GM18511 (cell line): Measurements from ENCODE around the gene CD2AP.
"Not testable (repeated sequence)": the region's sequence is repeated elsewhere in the genome, so short reads cannot be mapped to it uniquely, and the experiment has no call there.

Experiments
- ATAC-seq: cut with Tn5 transposase; IDR thresholded peaks from one replicate; pipeline ENCODE4 v1.9.1; 2021; ENCODE audit warnings: mild to moderate bottlenecking, moderate library complexity; ENCODE audit not compliant: unreplicated experiment

The CD2AP gene

DNA sequence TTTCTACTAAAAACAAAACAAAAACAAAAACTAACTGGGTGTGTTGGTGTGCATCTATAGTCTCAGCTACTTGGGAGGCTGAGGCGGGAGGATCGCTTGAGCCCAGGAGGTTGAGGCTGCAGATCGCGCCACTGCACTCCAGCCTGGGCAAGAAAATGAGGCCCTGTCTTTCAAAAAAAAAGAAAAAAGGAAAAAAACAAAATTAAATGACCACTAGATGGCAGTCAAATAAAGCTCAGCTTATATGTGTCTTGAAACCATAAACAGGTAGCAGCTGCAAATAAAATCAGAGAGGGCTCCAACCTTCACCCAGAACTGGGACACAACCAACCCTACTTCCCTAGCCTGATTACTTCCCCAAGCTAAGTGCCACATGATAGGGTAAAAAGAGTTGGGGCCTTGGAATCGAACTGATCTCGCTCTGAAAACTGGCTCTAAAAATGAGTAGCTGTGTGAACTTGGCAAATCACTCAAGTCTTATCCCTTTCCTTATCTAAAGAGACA lies 153.7 kb downstream of the CD2AP start:
- peak; percentile 73 for ATAC-seq

DNA sequence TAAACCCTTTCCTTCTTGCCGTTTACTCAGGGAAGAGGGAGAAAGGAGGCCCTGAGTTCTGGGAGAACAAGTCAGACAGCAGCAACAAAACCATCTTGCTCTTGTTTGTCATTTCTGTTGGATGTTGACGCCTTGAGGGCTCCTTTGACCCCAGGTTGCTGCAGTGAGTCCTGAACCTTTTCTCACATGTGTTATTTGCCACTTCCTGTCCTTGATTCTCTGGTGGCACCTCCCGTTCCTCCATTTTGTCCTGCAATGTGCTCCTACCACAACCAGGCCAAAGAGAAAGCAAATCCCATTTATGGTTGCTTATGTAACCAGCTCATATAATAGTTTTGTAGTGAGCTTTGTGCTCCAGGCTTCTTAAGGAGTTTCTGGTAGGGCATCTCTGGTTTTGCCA lies 154.2 kb downstream of the CD2AP start:
- ATAC-seq: no peak

DNA sequence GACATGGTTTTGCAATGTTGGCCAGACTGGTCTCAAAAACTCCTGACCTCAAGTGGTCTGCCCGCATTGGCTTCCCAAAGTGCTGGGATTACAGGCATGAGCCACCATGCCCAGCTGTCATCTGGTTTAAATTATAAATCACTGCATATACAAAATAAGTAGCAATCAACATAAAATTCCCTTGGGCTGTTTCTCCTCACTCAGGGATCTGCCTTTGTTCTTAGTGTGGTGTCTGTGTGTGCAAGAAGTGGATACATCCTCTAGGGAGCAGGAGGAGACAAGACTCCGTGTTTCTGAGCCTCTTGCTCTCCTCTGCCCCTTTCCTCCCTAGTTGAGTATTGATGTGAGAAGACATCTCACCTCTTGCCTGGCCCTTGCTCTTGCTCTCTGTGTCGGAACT lies 155.6 kb downstream of the CD2AP start:
- ATAC-seq: no peak

DNA sequence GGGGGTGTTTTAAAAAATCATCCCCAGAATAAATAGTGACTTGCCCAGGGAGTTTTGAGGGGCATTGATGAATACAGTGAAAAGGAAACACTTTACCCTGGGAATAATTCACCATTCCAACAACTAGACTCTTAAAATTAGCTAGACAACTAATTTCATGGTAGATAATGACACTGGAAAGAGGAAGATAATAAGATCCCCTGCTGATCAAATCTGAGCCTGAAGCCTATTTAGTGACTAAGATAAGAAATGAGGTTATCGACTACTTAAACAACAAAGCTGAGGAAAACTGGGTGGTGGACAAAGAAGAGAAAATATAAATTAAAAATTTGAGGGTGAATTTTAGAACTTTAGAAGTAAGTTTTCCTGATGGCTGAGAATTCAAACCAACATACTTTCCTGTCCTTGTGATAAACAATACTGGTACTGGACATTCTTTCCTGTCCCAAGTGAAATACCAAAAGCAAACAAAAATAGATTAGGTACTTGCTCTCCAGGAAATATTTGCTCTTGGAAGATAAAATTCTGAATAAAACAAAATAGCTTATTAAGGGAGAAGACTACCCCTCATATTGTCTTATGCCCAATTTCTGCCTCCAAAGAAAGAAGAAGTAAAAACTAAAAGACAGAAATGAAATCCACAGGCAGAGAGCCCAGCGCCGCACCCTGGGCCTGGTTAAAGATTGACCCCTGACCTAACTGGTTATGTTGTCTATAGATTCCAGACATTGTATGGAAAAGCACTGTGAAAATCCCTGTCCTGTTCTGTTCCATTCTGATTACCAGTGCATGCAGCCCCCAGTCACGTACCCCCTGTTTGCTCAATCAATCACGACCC lies 156.8 kb downstream of the CD2AP start:
- no peak for ATAC-seq

DNA sequence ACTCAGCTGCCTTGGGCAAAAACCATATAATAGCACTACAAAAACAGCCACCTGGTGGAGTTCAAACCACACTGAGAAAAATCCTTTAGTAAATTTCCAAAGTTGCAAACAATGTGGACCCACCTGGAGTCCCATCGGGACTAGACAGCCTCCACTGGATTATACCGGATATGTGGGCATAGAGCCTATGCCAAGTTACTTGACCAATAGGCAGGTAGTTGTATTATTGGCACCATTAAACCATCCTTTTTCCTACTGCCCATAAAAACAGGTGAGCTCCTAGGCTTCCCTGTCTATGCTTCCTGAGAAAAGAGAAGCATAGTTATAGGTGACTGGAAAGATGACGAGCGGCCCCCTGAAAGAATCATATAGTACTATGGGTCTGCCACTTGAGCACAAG lies 169.1 kb downstream of the CD2AP start:
- no peak for ATAC-seq

DNA sequence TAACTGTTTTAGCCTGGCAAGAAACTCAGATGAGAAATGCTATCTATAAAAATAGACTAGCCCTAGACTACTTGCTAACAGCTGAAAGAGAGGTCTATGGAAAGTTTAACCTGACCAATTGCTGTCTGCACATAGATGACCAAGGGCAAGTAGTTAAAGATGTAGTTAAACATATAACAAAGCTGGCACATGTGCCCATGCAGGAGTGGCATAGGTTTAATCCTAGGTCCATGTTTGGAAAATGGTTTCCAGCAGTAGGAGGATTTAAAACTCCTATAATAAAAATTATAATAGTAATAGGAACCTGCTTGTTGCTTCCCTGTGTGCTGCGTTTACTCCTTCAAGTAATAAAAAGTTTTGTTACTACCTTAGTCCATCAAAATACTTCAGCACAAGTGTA lies 169.6 kb downstream of the CD2AP start:
- ATAC-seq: no peak

DNA sequence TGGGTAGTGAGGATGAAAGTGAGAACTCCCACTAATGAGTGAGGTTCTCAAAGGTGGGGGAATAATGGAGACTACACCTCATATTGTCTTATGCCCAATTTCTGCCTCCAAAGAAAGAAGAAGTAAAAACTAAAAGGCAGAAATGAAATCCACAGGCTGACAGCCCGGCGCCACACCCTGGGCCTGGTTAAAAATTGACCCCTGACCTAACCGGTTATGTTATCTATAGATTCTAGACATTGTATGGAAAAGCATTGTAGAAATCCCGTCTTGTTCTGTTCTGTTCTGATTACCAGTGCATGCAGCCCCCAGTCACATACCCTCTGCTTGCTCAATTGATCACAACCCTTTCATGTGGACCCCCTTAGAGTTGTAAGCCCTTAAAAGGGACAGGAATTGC lies 170.0 kb downstream of the CD2AP start:
- ATAC-seq: not testable (repeated sequence)

DNA sequence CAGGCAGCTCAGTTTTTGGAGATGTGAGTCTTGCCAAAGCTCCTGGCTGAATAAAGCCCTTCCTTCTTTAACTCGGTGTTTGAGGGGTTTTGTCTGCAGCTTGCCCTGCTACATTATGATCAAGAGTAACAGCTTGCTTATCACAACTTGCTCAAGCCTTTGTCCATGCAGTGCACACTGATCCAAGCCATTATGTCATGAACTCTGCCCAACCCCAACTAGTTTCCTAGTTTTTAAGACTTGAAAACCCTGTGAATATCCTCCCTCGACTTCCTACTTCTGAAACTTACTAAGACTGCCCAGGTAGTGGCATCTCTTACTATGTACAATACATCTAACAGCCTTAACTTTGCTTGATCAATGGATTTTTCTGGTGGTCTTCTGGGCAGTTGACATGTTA lies 170.4 kb downstream of the CD2AP start:
- no peak for ATAC-seq

DNA sequence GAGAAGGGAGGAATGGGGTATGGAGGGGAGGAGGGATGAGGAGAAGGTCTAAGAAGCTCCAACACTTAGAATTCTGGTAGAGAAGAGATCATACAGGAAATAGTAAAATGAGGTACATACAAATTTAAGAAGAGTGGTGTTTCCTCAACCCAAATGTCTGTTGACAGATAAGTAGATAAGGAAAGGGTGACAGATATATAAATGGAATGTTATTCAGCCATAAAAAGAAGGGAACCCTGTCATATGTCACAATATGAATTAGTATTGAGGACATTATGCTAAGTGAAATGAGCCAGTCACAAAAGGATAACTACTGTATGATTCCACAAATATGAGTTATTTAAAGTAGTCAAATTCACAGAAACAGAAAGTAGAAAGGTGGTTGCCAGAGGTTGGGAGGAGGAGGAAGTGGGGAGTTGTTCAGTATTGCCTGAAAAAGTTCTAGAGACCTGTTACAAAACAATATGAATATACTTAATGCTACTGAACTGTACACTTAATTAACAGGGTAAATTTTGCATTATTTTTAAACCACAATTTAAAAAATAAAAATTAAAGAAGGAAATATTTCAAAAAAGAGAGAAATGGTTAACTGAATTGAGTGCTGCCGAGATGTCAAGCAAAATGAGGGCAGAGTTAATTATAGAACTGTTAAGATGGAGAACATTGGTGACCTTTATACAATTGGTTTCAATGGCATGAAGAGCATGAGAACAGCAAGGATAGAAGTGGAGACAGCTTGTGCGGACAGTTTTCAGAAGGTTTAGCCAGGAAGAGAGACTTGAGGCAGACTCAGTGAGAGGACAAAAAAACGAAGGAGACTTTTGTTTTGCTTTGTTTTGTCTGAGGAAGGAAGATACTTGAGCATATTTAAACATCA lies 173.2 kb downstream of the CD2AP start:
- ATAC-seq: no peak

DNA sequence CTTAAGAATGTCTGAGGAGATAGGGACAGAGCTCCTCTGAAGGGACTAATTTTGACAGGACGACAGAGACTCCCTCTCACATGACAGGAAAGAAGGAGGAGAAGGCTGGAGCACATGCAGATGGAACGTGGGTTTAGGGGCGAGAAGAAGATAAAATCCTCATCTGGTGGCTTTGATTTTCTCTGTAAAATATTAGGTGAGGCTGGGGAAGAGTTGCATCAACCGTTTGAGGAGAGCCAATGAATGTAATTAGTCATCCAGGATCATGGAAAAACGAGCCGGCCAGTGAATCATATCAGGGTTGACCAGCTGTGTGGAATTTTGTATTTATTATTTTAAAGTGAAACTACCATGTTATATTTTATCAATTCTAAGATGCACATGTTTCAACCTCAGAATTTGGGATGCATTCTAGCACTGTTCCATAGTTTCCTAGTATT lies 173.9 kb downstream of the CD2AP start:
- ATAC-seq: no peak

DNA sequence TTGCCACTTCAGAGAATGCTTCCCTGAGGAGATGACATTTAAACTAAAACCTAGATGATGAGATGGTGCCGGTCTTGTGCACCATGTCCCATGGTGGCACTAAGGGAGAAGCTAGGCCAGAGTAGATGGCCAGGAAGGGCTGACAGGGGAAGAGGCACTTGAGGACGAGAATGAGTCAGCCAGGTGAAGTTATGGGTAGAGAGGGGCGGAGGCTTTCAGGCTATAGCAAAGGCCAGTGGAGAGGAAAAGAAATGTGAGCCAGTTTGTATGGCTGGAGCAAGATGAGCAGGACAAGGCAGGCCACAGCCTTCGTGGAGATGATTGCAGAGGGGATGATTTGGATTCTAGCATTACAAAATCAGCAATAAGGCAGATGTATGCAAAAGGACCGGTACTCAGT lies 176.1 kb downstream of the CD2AP start:
- no peak for ATAC-seq

DNA sequence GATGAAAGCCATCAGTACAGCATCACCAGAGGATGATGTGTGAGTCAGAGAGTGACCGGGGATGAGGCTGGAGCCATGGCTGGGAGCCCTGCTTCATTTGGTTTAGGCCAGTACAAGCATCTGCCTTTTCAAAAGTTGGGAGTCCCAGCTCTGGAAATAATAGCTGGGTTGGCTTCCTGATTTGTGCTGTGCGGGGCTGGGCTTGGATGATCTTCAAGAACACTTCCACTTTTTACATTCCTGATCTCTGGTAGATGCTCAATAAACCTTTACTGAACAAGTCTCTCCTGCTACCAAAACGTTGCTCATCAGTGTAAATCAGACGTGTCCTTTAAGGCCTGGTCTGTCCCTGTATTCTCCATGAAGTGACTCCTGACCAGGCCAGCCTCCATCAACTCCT lies 176.7 kb downstream of the CD2AP start:
- no peak for ATAC-seq

DNA sequence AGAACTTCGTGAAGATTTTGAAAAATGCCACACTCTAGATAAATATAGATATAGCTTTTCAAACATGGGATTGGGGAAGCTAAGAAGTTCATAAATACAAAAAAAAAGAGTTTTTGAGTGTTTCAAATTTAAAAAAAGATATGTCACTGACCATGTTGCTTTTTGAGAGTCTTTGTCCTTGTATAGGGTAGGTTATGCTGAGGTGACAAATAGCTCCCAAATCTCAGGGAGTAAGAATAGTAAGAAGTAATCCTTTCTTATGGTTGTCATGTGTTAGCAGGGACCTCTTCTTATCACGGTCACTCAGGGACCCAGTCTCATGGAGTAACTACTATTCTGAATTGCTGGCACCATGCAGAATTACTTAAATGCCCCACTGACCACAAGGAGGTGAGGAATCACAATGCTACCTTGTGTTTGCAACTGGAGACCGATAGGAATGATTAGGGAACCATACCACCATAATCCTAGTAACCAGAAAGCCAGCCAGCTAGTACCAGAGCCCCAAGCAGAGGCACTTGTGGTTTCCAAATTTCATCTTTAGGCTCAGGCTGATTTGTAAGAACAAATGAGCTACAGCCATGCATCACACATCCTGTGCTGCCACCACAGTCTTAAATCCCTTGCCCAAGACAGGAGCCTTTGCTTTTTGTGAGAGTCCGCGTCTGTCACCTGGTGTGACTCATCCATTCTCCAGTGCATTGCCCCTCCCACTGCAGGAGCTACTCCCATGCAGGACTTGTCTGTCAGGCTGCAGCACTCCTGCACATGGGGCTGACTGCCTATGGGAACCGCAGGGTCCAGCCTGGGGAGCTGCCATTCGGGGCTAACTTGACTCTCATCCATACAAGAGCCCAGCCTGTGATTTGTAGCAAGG lies 178.4 kb downstream of the CD2AP start:
- peak; percentile 62 for ATAC-seq

DNA sequence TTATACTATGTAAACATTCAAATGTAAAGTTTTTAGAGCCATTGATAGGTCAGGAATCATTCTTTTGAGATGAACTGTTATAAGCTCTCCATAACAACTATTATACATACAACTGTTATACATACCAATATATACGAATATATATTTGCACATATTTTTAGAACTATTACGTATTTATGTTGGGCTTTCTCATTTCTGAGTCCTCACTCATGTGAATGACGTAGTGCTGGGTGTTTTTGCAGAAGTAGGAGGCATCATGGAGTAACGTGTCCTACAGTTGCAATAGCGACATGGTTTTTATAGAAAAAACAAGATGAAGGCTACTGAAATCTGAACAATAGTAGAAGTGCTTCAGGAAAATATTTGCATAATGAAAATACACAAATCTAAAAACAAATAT lies 184.4 kb downstream of the CD2AP start:
- ATAC-seq: no peak

DNA sequence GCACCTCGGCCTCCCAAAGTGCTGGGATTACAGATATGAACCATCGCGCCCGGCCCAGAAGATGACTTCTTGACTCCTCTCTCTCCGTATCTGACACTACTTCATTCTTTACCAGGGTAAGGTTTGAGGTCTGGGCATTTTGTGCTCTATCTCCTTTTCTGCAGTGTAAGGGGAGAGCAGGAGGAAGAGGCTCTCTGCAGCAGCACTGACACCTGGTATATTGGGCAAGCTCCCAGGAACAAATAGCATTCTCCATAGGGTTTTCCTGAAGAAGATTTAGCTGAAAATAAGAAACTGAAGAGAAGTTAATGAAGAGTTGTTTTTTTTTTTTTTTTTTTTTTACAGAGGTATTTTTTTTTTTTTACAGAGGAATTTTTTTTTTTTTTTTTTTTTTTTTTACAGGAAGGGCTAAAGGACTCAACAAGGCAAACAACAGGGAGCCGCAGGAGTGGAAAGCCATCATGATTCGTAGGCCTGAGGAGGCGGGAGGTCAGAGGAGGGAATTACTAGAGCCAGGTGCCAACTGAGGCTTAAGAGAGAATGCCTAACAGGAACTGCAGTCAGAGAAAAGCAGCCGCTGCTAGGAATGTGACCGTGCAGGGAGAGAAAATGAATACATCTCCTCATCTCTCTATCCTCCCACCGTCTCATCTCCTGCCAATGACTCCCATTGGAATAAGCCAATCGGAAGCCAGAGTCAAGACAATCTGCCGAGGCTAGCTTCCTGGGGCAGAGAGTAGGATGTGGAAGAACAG lies 186.1 kb downstream of the CD2AP start:
- no peak for ATAC-seq

DNA sequence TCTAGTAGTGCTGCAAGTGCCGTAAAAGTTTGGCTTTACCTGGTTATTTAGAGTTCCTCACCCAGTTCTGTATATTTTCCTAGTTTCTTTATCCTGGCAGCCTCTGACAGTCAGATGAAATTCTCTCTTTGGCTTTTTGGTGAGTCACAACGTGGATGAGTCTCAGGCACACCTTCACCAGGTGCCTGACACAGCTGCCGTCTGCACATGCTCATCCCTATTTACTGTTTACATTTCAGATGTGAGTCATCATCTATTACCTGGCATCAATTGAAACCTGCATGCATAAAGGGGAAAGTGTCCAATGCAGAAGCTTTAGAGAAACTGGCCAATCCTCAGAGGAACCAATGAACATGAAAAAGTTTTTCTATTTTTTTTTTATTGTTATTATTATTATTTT lies 187.5 kb downstream of the CD2AP start:
- no peak for ATAC-seq

DNA sequence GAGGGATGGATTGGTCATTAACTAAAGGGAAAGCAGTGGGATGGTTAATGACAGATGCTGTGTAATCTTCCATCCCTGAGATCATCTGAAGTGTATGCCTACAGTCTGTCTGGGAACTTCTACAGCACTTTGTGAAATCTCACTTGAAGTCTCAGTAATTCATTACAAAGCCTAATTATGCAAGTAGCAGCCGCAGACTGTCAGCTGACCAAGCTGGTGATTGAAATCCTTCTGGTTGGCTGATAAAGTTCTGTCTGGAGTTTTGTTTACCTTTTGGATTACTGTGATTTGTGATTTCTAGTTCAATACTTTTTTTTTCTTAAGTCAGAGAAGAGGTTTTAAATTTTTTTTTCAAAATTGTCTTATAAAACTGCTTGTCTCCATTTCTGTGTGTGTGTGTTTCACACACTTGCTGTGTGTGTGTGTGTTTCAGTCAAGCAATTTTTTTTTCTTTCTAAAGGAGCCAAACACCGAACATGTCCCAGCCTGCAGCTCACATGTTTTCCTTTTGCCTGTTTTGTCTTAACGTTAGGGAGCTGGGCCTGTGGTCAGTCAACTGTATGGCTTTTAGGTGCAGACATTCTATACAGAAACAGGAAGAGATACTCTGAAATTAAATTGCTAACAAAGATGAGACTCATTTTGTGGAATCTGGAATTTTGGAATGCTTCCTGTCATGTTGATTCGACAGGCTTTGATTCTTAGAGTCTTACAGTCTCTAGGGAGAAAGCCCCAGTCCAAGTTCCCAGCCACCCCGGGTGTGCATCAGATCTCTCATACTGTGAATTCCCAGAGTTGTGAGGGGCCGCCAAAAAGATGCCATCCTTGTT lies 192.3 kb downstream of the CD2AP start:
- ATAC-seq: no peak

DNA sequence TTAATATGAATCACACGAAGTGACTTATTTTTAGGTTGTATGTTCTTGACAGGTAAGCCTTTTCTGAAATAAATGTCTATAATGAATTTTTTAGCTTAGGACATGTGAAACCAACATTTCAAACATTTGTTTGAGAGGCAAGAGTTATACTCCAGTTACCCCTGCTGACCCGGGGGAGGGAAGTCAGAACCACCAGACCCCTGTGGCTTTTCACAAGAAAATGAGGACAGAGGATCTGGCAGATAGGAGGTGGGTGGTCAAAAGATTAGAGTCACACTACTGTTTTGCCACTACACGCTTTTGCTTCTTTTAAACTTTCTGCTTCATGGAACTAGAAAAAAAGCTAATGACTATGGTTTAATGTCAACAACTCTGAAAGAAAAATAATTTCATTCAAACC lies 193.3 kb downstream of the CD2AP start:
- ATAC-seq: no peak

DNA sequence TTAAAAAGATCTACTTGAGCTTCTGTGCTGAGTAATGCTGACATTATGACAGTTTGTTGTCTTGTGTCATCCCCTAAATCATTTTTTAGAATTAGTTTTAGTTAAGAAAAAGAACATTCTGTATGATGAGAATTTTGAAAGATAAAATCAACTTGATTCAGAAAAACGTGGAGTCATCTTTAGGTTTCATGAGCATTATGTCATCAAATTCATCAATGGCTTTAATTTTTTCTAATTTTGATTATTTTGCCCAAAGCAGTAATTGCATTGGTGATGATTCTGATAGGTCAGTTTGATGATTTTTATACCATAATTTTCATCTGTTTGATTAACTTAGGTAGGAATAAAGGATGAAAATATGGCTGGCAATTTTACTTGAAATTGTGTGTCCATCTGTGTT lies 194.2 kb downstream of the CD2AP start:
- no peak for ATAC-seq
